Measurements from ENCODE around the gene PPP3CB. TPM values are rescaled to one million over a fixed set of nuclear protein-coding genes. Genes with fewer than 3 reads are reported as not detected.

PPP3CB gene
- total RNA-seq, 2 donors from 2014 or later = 40.7 to 44.2 TPM

- Histone ChIP-seq H3K27me3 (no peaks in the 10 kb centered on the region), H3K4me3 (no peak overlapping the region), H3K36me3 (peaks cover 19% of the 10 kb centered on the region), H3K4me1 (no peaks in the 10 kb centered on the region), H3K9me3 (no peaks in the 10 kb centered on the region), H3K27ac (peak overlapping the region in 1 of 2 donors; percentile 25)
- no peak for TF ChIP-seq CTCF (IDR thresholded peaks at IDR 0.05)
- no peak for DNase-seq (ENCODE audit: low spot score)
These were observed 62.9 kb downstream of the PPP3CB start for GRCh38 chr10:73432646-73433537.

GRCh38 chr10:73426318-73426717 lies 69.5 kb downstream of the PPP3CB start:
- no peaks in the 10 kb centered on the region for H3K4me1 ChIP-seq
- H3K9me3 ChIP-seq = no peaks in the 10 kb centered on the region
- no peak for TF ChIP-seq CTCF (IDR thresholded peaks at IDR 0.05)
- H3K36me3 ChIP-seq = peaks cover 59% of the 10 kb centered on the region
- H3K27me3 ChIP-seq = no peaks in the 10 kb centered on the region
- no peak overlapping the region for H3K4me3 ChIP-seq
- no peak for DNase-seq (ENCODE audit: low spot score)
- no peak overlapping the region for H3K27ac ChIP-seq

GRCh38 chr10:73424478-73424877 lies 71.3 kb downstream of the PPP3CB start:
- TF ChIP-seq CTCF (IDR thresholded peaks at IDR 0.05) = no peak
- Histone ChIP-seq H3K27ac (no peak overlapping the region), H3K4me3 (no peak overlapping the region), H3K36me3 (peaks cover 59% of the 10 kb centered on the region), H3K27me3 (no peaks in the 10 kb centered on the region), H3K4me1 (no peaks in the 10 kb centered on the region), H3K9me3 (no peaks in the 10 kb centered on the region)
- DNase-seq (ENCODE audit: low spot score) = no peak

- Histone ChIP-seq H3K36me3 (peaks cover 58% of the 10 kb centered on the region), H3K4me3 (no peak overlapping the region), H3K27ac (no peak overlapping the region), H3K27me3 (no peaks in the 10 kb centered on the region), H3K9me3 (no peaks in the 10 kb centered on the region), H3K4me1 (no peaks in the 10 kb centered on the region)
- TF ChIP-seq CTCF (IDR thresholded peaks at IDR 0.05) = no peak
- DNase-seq (ENCODE audit: low spot score) = no peak
These were observed 72.5 kb downstream of the PPP3CB start for GRCh38 chr10:73423309-73423708.

- Histone ChIP-seq H3K9me3 (no peaks in the 10 kb centered on the region), H3K27me3 (no peaks in the 10 kb centered on the region), H3K27ac (no peak overlapping the region), H3K36me3 (no peaks in the 10 kb centered on the region), H3K4me3 (no peak overlapping the region), H3K4me1 (peaks cover 0 to 20% of the 10 kb centered on the region in 2 donors)
- TF ChIP-seq CTCF (IDR thresholded peaks at IDR 0.05) = no peak
- no peak for DNase-seq (ENCODE audit: low spot score)
These were observed 79.3 kb downstream of the PPP3CB start for GRCh38 chr10:73416571-73416970.

Data from right atrium auricular region (tissue), 2 donors.